SK-N-DZ (cell line): Measurements from ENCODE around the gene ARHGEF10L.

Experiments
- DNase-seq: peaks from one replicate; pipeline ENCODE4 v3.0.0-alpha.2; 2015; ENCODE audit warnings: low spot score

The ARHGEF10L gene

GRCh38 chr1:17673329-17674072 is 134.0 kb downstream of the ARHGEF10L start:
- no peak for DNase-seq

- DNase-seq: no peak
These were observed 135.4 kb downstream of the ARHGEF10L start for GRCh38 chr1:17674726-17675500.

DNA sequence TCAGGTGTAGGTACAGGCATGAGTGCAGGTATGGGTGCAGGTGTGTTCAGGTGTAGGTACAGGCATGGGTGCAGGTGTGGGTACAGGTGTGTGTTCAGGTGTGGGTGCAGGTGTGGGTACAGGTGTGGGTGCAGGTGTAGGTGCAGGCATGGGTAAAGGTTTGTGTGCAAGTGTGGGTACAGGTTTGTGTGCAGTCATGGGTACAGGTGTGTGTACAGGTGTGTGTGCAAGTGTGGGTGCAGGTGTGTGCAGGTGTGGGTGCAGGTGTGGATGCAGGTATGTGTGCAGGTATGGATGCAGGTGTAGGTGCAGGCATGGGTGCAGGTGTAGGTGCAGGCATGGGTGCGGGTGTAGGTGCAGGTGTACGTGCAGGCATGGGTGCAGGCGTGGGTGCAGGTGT is 136.2 kb downstream of the ARHGEF10L start:
- DNase-seq: no peak

GRCh38 chr1:17676387-17677060 is 137.0 kb downstream of the ARHGEF10L start:
- DNase-seq: no peak

GRCh38 chr1:17678011-17678410 is 138.5 kb downstream of the ARHGEF10L start:
- no peak for DNase-seq

DNA sequence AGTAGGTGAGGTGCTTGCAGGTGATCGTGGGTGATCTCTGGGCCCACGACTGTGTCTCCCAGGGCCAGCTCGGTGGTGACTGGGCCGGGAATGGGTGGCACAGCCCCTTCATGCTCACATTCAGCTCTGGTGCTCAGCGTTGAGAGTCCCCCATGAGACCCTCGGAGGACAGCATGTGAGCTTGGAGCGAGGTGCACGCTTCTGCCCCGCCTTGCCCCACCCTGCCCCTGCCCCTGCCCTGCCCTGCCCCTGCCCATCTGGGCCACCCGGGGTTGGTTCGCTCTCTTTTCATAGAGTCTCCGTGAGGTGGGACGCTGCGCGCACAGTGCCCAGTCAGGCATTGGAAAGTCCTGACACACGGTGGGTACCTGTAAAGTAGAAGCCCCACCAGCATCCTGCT is 140.4 kb downstream of the ARHGEF10L start:
- no peak for DNase-seq

DNA sequence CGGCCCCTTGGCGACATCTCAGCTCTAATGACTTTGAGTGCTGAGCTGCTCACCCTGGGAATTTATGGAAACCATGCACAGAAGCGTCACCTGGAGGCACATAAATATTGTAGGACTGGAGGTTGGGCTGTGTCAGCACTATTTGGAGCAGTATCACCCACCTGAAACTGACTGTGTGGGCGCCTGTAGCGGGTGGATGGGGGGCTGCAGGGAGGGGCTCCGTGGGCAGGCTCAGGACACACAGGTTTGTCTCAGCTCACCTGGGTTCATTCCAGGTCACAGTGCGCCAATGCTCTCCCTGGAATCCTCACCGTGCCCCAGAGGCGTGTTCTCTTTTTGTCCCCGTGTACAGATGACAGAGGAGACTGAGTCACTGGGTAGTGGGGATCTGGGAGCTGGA is 140.8 kb downstream of the ARHGEF10L start:
- DNase-seq: no peak

DNA sequence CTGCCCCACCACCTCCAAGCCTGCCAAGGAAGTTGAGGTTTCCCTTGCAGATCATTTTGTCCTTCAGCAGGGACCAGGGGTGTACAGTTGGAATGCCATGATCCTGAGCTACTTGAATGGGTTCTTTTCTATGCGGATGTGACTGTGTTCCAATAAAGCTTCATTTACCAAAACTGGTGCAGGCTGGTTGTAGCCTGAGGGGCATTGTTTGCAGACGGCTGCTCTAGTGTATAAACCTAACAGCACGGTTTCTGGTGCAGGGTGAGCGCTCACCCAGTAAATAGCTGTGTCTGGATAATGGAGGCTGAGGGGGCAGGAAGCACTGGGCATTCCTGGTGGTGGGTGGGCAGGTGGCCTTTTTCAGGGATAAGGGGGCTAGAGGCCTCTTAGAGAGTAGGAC is 142.9 kb downstream of the ARHGEF10L start:
- DNase-seq: no peak

GRCh38 chr1:17683598-17683997 is 144.1 kb downstream of the ARHGEF10L start:
- peak; percentile 49 for DNase-seq

DNA sequence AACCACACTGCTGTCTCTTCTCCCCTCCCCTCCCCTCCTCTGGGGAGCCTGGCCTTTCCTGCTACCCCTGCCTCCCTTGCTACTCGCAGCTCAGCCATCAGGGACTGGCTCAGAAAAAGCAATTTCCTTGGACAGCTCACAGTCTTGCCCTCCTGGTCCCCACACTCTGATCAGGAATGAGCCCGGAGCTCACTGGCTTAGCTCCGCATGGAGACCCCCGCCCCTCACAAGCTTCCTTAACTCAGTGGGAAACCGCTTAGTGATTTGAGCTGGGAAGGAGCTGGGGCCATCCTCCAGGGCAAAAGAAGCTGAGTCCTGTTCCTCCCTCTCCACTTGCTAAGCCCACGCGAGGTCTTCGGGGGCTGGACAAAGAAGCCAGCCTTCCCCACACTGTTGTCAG is 145.3 kb downstream of the ARHGEF10L start:
- DNase-seq: no peak

GRCh38 chr1:17686258-17686657 is 146.8 kb downstream of the ARHGEF10L start:
- no peak for DNase-seq

GRCh38 chr1:17687145-17687544 is 147.6 kb downstream of the ARHGEF10L start:
- no peak for DNase-seq

DNA sequence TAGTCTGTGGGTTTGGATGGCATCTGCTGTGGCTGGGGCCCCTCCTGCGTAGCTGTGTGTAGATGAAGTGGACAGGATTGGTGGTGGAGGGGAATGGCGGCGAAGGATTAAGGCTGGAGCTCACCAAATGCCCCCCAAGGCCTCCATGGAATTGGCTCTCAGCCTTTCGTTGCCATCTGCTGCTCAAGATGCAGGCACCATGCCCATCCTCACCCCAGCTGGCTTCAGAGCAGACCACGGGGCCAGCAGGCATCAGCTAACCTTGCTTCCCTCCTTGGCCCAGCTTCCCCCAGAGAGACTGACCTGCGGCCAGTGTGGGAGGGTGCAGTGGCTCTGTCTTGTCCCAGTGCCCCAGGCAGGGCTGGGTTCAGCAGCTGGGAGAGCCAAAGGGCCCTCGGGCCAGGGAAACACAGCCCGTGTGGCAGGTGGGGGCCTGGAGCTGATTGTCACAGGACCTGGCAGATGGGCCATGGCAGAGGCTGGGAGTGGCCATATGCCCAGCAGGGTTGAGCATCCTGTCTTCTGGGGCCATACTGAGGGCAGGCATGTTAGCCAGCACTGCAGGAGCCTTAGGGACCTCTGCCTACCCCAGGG is 148.8 kb downstream of the ARHGEF10L start:
- no peak for DNase-seq

DNA sequence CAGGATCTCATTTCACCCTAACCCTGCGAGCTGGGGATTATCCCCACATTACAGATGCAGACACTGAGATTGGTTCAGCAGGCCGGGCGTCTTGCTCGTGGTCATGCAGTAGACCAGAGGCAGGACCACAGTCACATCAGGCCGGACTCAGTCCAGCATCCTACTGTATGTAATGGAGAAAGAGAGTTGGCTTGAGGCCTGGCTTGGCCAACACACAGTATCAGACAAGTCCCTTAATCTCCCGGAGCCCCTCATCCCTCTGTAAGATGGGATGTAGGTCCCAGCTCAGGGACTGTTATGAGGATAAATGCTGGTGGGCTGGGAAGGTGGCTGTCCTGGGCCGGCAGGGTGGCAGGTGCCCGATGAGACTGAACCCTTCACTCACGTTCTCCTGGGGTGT is 149.5 kb downstream of the ARHGEF10L start:
- DNase-seq: no peak

- no peak for DNase-seq
These were observed 151.6 kb downstream of the ARHGEF10L start for GRCh38 chr1:17690906-17691634.

GRCh38 chr1:17692645-17693044 is 153.1 kb downstream of the ARHGEF10L start:
- no peak for DNase-seq

- DNase-seq: peak; percentile 23
These were observed 157.2 kb downstream of the ARHGEF10L start for GRCh38 chr1:17696417-17697301.

GRCh38 chr1:17697458-17697857 is 158.0 kb downstream of the ARHGEF10L start:
- DNase-seq: no peak

DNA sequence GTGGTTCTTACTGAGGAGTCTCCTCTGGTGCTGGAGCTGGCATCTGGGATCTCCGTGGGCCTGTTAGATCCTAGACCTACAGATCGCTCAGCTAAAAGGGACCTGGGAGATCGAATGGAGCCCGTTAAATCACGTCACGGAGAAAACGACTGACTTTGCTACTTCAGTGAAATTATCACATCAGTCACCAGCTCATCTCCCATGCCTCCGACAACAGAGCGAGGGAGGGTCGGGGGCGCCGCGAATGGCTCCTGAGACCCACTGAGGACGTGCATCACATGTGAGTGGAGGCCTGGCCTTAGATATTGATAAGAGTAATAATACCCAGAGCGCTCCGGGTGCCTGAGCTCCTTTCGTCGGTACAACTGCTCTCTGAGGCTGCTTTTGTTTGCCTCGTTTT is 160.1 kb downstream of the ARHGEF10L start:
- no peak for DNase-seq
